Measurements from ENCODE around the gene ZDHHC24.

Gene ZDHHC24

DNA sequence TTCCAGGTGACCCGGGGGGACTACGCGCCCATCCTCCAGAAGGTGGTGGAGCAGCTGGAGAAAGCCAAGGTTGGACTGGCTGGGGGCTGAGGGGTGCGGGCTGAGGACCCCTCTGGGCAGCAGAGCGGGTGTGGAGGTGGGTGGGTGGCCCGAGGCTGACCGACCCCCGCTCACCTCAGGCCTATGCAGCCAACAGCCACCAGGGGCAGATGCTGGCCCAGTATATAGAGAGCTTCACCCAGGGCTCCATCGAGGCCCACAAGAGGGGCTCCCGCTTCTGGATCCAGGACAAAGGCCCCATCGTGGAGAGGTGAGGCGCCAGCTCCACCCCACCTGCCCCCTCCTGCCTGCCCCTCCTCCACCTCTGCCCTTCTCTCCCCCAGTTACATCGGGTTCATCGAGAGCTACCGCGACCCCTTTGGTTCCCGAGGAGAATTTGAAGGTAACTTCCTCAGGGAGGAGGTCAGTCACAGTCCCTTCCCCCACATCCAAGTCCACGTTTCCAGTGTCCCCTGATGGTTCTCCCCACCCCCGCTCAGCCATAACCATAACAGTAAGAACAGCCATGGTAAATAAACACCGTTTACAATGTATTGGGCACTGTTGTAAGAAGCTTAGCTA lies 54.4 kb downstream of the ZDHHC24 start:
- WGBS (ENCODE audit: extremely low coverage, insufficient coverage, low lambda C conversion rate), result no CpG with 5 or more reads among the region's 20 CpGs
- no peak overlapping the region for H2BK15ac ChIP-seq (replicated peaks; ENCODE audit: low read depth)
- no peak overlapping the region for H4K8ac ChIP-seq (ENCODE audit: low read depth, low read length)
- H3K27ac ChIP-seq (ENCODE audit: low read depth, low read length), result no peak overlapping the region
- DNase-seq, result peak; percentile 45
- no peak overlapping the region for H3K56ac ChIP-seq (ENCODE audit: low read length)
- H2BK5ac ChIP-seq (ENCODE audit: low read length), result no peak overlapping the region
- H2BK120ac ChIP-seq (ENCODE audit: low read depth, low read length), result no peak overlapping the region
- no peak overlapping the region for H3K18ac ChIP-seq (ENCODE audit: low read length)
- H3K36me3 ChIP-seq (ENCODE audit: control insufficient read depth, insufficient read depth, low read length), result peaks cover 3% of the 10 kb centered on the region
- no peak overlapping the region for H3K4me3 ChIP-seq (ENCODE audit: low read length)
- no peak overlapping the region for H3K4ac ChIP-seq (ENCODE audit: low read depth, low read length)
- peak overlapping the region; percentile 12 for H3K9ac ChIP-seq (ENCODE audit: low read length)
- no peak overlapping the region for H3K4me2 ChIP-seq (ENCODE audit: low read length)
- H3K4me1 ChIP-seq (ENCODE audit: control insufficient read depth, low read depth, low read length), result no peaks in the 10 kb centered on the region
- H2AK5ac ChIP-seq (ENCODE audit: low read length), result no peak overlapping the region
- no peaks in the 10 kb centered on the region for H3K79me1 ChIP-seq (ENCODE audit: low read length)
- H4K5ac ChIP-seq (ENCODE audit: low read length), result no peak overlapping the region
- no peaks in the 10 kb centered on the region for H3K79me2 ChIP-seq (ENCODE audit: control insufficient read depth, insufficient read depth, low read length)
- no peak overlapping the region for H3K23ac ChIP-seq (ENCODE audit: low read length)
- H3K27me3 ChIP-seq (ENCODE audit: insufficient read depth, low read length, poor library complexity), result no peaks in the 10 kb centered on the region

GRCh38 chr11:66489636-66490035 lies 56.2 kb downstream of the ZDHHC24 start:
- WGBS (ENCODE audit: extremely low coverage, insufficient coverage, low lambda C conversion rate), result no CpG with 5 or more reads among the region's 7 CpGs
- Histone ChIP-seq H3K79me1 (ENCODE audit: low read length) (no peaks in the 10 kb centered on the region), H3K4me1 (ENCODE audit: control insufficient read depth, low read depth, low read length) (no peaks in the 10 kb centered on the region), H3K79me2 (ENCODE audit: control insufficient read depth, insufficient read depth, low read length) (no peaks in the 10 kb centered on the region), H4K5ac (ENCODE audit: low read length) (no peak overlapping the region), H2BK15ac (replicated peaks; ENCODE audit: low read depth) (no peak overlapping the region), H2BK5ac (ENCODE audit: low read length) (no peak overlapping the region), H3K4me3 (ENCODE audit: low read length) (no peak overlapping the region), H3K4me2 (ENCODE audit: low read length) (no peak overlapping the region), H3K4ac (ENCODE audit: low read depth, low read length) (no peak overlapping the region), H3K27ac (ENCODE audit: low read depth, low read length) (no peak overlapping the region), H3K27me3 (ENCODE audit: insufficient read depth, low read length, poor library complexity) (no peaks in the 10 kb centered on the region), H3K9ac (ENCODE audit: low read length) (no peak overlapping the region), H3K56ac (ENCODE audit: low read length) (no peak overlapping the region), H2BK120ac (ENCODE audit: low read depth, low read length) (no peak overlapping the region), H3K23ac (ENCODE audit: low read length) (no peak overlapping the region), H2AK5ac (ENCODE audit: low read length) (no peak overlapping the region), H4K8ac (ENCODE audit: low read depth, low read length) (no peak overlapping the region), H3K36me3 (ENCODE audit: control insufficient read depth, insufficient read depth, low read length) (peaks cover 3% of the 10 kb centered on the region), H3K18ac (ENCODE audit: low read length) (no peak overlapping the region)
- DNase-seq, result no peak

DNA sequence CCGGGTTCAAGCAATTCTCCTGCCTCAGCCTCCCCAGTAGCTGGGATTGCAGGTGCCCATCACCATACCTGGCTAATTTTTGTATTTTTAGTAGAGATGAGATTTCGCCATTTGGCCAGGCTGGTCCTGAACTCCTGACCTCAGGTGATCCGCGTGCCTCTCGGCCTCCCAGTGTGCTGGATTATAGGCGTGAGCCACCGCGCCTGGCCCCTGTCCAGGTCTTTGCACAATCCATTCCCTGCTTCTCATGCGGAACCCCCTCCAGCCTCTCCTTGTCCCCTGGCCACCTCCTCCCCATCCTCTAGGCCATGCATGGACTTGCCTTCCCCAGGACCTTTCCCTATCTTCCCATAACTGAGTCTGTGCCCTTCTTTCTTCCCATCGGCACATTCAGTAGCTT lies 56.9 kb downstream of the ZDHHC24 start:
- H3K4me1 ChIP-seq (ENCODE audit: control insufficient read depth, low read depth, low read length), result no peaks in the 10 kb centered on the region
- no peak overlapping the region for H3K27ac ChIP-seq (ENCODE audit: low read depth, low read length)
- H3K56ac ChIP-seq (ENCODE audit: low read length), result no peak overlapping the region
- no peaks in the 10 kb centered on the region for H3K79me2 ChIP-seq (ENCODE audit: control insufficient read depth, insufficient read depth, low read length)
- no peak overlapping the region for H2BK120ac ChIP-seq (ENCODE audit: low read depth, low read length)
- no peak overlapping the region for H3K9ac ChIP-seq (ENCODE audit: low read length)
- H3K18ac ChIP-seq (ENCODE audit: low read length), result no peak overlapping the region
- H3K36me3 ChIP-seq (ENCODE audit: control insufficient read depth, insufficient read depth, low read length), result peaks cover 3% of the 10 kb centered on the region
- H2BK15ac ChIP-seq (replicated peaks; ENCODE audit: low read depth), result no peak overlapping the region
- H3K79me1 ChIP-seq (ENCODE audit: low read length), result no peaks in the 10 kb centered on the region
- no peak overlapping the region for H2BK5ac ChIP-seq (ENCODE audit: low read length)
- no peak overlapping the region for H3K4ac ChIP-seq (ENCODE audit: low read depth, low read length)
- no peak overlapping the region for H4K8ac ChIP-seq (ENCODE audit: low read depth, low read length)
- no peak overlapping the region for H3K23ac ChIP-seq (ENCODE audit: low read length)
- no peaks in the 10 kb centered on the region for H3K27me3 ChIP-seq (ENCODE audit: insufficient read depth, low read length, poor library complexity)
- H3K4me2 ChIP-seq (ENCODE audit: low read length), result no peak overlapping the region
- WGBS (ENCODE audit: extremely low coverage, insufficient coverage, low lambda C conversion rate), result no CpG with 5 or more reads among the region's 10 CpGs
- H3K4me3 ChIP-seq (ENCODE audit: low read length), result no peak overlapping the region
- no peak for DNase-seq
- H2AK5ac ChIP-seq (ENCODE audit: low read length), result no peak overlapping the region
- no peak overlapping the region for H4K5ac ChIP-seq (ENCODE audit: low read length)

DNA sequence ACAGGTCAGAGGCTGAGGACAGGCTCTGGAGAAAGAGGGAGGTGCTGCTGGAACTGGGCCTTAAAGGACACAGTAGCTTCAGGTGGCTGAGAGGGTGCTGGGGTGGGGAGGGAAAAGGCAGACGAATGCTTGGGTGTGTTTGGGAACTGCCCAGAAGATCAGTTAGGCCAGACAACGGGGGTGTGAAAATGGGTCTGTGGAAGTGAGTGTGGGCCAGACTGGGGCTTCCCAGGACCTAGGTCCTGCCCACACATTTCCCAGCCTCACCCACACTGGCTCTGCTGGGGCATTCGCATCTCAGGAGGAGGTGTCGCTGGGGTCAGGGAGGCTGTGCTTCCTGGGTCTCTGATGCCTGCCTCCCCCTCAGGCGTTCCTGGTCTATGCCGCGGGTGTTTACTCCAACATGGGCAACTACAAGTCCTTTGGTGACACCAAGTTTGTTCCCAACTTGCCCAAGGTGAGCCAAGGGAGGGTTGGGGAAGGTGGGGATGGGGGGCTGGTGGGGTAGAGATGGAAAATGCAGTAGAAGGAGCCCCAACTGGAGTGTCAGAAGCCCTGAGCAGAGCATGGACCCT lies 61.0 kb downstream of the ZDHHC24 start:
- DNase-seq, result no peak
- H2BK15ac ChIP-seq (replicated peaks; ENCODE audit: low read depth), result no peak overlapping the region
- no peak overlapping the region for H3K18ac ChIP-seq (ENCODE audit: low read length)
- H3K4me1 ChIP-seq (ENCODE audit: control insufficient read depth, low read depth, low read length), result peaks cover 2% of the 10 kb centered on the region
- WGBS (ENCODE audit: extremely low coverage, insufficient coverage, low lambda C conversion rate), result no CpG with 5 or more reads among the region's 7 CpGs
- no peak overlapping the region for H3K4me3 ChIP-seq (ENCODE audit: low read length)
- H3K79me1 ChIP-seq (ENCODE audit: low read length), result peaks cover 4% of the 10 kb centered on the region
- no peak overlapping the region for H2AK5ac ChIP-seq (ENCODE audit: low read length)
- H3K27ac ChIP-seq (ENCODE audit: low read depth, low read length), result no peak overlapping the region
- no peak overlapping the region for H2BK120ac ChIP-seq (ENCODE audit: low read depth, low read length)
- no peaks in the 10 kb centered on the region for H3K27me3 ChIP-seq (ENCODE audit: insufficient read depth, low read length, poor library complexity)
- no peak overlapping the region for H3K23ac ChIP-seq (ENCODE audit: low read length)
- H3K4ac ChIP-seq (ENCODE audit: low read depth, low read length), result no peak overlapping the region
- H3K4me2 ChIP-seq (ENCODE audit: low read length), result no peak overlapping the region
- no peak overlapping the region for H4K5ac ChIP-seq (ENCODE audit: low read length)
- H3K56ac ChIP-seq (ENCODE audit: low read length), result no peak overlapping the region
- H3K36me3 ChIP-seq (ENCODE audit: control insufficient read depth, insufficient read depth, low read length), result peaks cover 2% of the 10 kb centered on the region
- no peak overlapping the region for H2BK5ac ChIP-seq (ENCODE audit: low read length)
- no peaks in the 10 kb centered on the region for H3K79me2 ChIP-seq (ENCODE audit: control insufficient read depth, insufficient read depth, low read length)
- no peak overlapping the region for H4K8ac ChIP-seq (ENCODE audit: low read depth, low read length)
- no peak overlapping the region for H3K9ac ChIP-seq (ENCODE audit: low read length)

- peak; percentile 98 for DNase-seq
- Histone ChIP-seq H3K4ac (ENCODE audit: low read depth, low read length) (peak within 1 kb of the TSS; percentile 85), H3K23ac (ENCODE audit: low read length) (peak within 1 kb of the TSS; percentile 24), H3K4me1 (ENCODE audit: control insufficient read depth, low read depth, low read length) (peaks cover 2% of the 10 kb centered on the region), H3K79me1 (ENCODE audit: low read length) (peaks cover 4% of the 10 kb centered on the region), H3K9ac (ENCODE audit: low read length) (peak within 1 kb of the TSS; percentile 91), H3K27ac (ENCODE audit: low read depth, low read length) (peak within 1 kb of the TSS; percentile 75), H2BK15ac (replicated peaks; ENCODE audit: low read depth) (no peak within 1 kb of the TSS), H3K36me3 (ENCODE audit: control insufficient read depth, insufficient read depth, low read length) (no peaks in the 10 kb centered on the region), H3K56ac (ENCODE audit: low read length) (peak within 1 kb of the TSS; percentile 96), H4K8ac (ENCODE audit: low read depth, low read length) (no peak within 1 kb of the TSS), H2BK120ac (ENCODE audit: low read depth, low read length) (no peak within 1 kb of the TSS), H2BK5ac (ENCODE audit: low read length) (peak within 1 kb of the TSS; percentile 74), H3K4me2 (ENCODE audit: low read length) (peak within 1 kb of the TSS; percentile 82), H2AK5ac (ENCODE audit: low read length) (no peak within 1 kb of the TSS), H3K4me3 (ENCODE audit: low read length) (peak within 1 kb of the TSS; percentile 85), H3K18ac (ENCODE audit: low read length) (peak within 1 kb of the TSS; percentile 75), H4K5ac (ENCODE audit: low read length) (no peak within 1 kb of the TSS), H3K79me2 (ENCODE audit: control insufficient read depth, insufficient read depth, low read length) (no peaks in the 10 kb centered on the region), H3K27me3 (ENCODE audit: insufficient read depth, low read length, poor library complexity) (no peaks in the 10 kb centered on the region)
- WGBS (ENCODE audit: extremely low coverage, insufficient coverage, low lambda C conversion rate), result no CpG with 5 or more reads among the region's 62 CpGs
Observed at GRCh38 chr11:66480117-66480938, 65.5 kb downstream of the ZDHHC24 start, which contains the start of gene DPP3. Gene DPP3, plus strand, starts transcription at chr11:66480434. Its CDS starts 1,767 bp downstream, at chr11:66482201.
